GM19043 (cell line): ENCODE results near the gene TSKU.

ENCODE experiments used
- ATAC-seq: cut with Tn5 transposase; IDR thresholded peaks from one replicate; pipeline ENCODE4 v1.9.1; 2021; ENCODE audit warnings: low read depth; ENCODE audit not compliant: unreplicated experiment

Gene TSKU

DNA sequence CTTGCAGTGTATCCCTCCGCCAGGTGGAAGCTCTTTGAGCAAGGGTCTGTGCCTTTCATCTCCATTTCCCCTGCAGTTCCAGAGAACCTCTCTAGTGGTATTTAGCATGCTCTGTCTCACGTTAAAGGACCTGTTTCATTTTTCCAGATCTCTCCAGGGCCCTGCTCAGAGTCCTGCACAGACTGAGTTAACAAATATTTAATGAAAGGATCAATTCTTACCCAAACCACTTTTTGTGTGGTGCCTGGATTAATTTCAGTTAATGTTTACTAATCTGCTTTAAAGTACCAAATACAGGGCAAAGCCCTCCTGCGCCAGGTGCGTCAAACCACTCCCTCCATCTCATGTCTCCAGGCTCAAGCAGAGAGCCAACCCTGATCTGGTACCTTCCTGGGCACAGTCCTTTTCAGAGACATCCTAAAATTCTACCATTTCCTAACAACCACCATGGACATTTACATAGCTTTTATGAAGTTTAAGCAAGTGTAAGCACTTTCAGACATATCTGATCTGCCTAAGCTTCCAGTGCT is 58.8 kb downstream of the TSKU start:
- ATAC-seq, result no peak

- no peak for ATAC-seq
Measured at GRCh38 chr11:76843907-76844306, 60.8 kb downstream of the TSKU start.

GRCh38 chr11:76844511-76844910 is 61.4 kb downstream of the TSKU start:
- ATAC-seq, result no peak

- no peak for ATAC-seq
Measured at GRCh38 chr11:76845069-76845468, 61.9 kb downstream of the TSKU start.

- ATAC-seq, result no peak
Measured at GRCh38 chr11:76846441-76846840, 63.3 kb downstream of the TSKU start.
